Measurements from ENCODE around the gene MMP7.

The MMP7 gene

DNA sequence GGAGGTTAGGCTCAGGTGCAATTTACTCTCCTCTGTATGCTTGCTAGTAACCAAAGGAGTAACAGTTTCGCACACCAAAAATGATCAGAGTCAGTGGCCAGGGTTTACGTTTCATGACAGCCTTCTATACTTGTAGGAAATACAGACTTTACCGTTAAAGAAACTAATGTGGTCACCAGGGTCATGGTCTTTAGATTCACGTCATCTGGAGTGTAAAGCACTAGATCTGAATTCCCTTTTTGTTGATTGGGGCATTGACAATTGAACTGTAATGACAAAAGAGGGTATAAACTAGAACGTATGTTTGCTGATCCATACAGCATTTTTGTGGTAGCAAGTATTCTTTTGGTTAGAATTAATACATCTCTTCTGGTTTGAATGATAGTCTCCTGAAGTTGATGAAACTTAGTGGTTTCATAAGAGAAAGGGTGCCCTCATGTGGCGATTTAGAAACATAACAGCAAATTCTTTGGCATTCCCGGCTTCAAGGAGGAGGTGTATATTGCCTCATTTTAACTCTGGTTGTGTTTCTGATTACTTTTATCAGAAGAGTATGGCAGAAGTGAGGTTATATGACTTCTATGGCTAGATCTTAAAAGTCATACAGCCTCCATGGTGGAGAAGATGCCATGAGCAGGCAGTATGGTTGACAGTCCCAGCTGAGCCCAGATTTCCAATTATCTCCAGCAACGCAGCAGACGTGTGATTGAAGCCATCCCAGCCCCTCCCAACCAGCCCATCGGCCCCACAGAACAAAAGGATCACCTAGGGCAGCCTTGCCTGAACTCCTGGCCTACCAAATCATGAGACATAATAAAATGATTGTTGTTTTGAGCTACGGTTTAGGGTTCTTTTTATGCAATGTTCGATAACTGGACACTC, 35.1 kb downstream of the MMP7 start:
- peak in 2 of 3 donors; percentile 6 to 35 for DNase-seq (ENCODE audit: low read depth in 3 of 3, low spot score in 1 of 3)

DNA sequence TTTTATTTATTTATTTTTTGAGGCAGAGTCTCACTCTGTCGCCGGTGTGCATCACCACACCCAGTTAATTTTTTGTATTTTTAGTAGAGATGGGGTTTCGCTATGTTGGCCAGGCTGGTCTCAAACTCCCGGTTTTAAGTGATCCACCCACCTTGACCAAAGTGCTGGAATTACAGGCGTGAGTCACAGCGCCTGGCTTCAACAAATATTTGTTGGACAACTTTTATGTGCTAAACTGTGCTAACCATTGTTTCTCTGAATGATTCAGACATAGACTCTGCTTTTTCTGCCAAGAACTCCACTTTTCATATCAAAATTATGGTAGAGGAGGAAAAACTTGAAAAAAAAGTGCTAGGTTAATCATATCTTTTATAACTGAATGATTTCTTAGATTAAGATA, 36.3 kb downstream of the MMP7 start:
- DNase-seq (ENCODE audit: low read depth in 3 of 3, low spot score in 1 of 3) = no peak

DNA sequence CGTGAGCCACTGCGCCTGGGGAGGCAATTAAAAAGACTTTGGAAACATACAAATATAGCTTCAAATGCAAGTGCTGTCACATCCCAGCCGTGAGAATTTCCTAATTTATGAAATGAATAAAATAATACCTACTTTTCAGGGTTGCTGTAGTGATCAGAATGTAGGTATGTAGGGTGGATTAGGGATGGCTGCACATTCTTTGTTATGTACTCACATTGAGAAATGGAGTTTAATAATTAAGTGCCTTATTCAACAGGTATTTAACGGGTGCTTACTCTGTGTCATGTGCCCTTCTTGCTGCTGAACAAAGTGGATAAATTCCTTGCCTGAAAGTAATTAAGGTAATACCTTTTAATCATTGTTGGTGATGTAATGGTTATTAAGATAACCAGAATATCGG, 37.0 kb downstream of the MMP7 start:
- DNase-seq (ENCODE audit: low read depth in 3 of 3, low spot score in 1 of 3) = no peak

DNA sequence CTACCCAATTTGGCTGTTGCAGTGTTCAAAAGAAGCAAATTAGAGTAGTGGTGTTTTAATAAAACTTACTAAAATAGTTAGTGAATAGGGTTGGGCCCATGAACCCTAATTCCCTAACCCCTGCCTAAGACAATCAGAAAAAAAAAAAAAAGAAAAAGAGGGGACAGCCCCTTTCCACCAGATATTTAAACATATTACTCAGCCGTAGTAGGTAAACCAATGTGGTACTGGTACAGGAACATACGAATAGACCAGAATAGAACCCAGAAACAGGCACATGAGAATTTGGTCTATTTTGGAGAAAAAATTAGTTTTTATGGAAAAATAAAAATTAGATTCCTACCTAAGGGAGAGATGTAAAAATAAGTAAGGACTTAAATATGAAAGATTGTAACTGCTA, 38.6 kb downstream of the MMP7 start:
- DNase-seq (ENCODE audit: low read depth in 3 of 3, low spot score in 1 of 3) = no peak

DNA sequence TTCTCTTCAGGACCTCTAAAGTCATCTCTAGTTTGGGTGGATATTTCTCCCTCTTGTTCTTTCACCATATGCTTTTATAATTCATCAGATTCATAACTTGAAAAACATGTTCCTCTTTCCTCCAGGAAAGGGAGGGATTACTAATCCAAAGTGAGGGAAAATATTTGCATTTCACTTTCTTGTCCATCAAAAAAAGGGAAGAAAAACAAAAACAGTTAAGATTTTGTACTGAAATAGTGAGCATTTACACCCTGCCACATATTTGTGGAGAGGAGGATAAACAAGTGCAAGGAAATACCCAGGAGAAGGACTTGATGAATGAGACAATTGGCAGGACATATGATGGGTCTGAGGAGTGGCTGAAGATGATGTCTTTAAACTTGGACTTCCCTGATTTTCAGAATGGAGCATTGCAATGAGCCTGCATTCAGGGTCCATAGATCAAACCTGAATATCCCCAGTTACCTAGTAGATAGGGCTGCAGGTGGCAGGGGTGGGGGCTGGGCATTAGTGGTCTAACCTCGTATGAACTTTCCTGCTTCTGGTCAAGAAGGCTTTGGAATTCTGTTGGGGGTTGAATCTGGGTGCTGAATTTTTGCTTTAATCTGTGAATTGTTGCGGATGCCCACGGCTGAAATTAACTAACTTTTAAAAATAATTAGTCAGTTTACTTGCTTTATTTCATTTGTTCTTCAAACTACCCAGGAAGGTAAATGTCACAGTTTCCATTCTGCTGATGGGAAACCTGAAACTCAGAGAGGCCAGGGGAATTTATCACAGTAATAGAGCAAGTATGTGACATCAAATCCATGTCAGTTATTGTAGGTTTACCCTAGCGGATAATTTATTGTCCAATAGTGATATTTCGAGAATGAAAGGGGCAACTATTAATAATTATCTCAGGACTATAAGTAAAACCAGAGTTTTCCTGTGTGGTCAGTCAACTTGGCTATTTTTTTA, 41.1 kb downstream of the MMP7 start:
- DNase-seq (ENCODE audit: low read depth in 3 of 3, low spot score in 1 of 3) = no peak

DNA sequence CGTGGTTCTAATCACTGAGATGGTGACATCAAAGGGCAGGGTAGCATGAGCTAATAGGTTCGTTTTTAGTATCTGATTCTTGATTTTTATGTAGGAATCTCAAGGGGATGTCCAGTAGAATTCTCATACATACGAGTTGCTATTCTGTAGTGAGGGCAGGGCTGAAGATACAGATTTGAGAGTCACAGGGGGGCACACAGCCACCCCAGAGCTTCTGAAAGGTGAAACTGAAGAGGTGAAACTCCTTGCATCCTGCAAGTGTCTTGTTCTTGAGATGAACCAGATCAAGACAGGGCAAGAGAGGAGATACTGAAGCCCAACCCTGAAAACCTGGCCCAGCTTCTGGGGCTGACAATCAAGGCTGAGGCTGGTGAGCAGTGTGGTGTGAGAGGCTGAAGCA, 42.3 kb downstream of the MMP7 start:
- DNase-seq (ENCODE audit: low read depth in 3 of 3, low spot score in 1 of 3) = no peak

DNA sequence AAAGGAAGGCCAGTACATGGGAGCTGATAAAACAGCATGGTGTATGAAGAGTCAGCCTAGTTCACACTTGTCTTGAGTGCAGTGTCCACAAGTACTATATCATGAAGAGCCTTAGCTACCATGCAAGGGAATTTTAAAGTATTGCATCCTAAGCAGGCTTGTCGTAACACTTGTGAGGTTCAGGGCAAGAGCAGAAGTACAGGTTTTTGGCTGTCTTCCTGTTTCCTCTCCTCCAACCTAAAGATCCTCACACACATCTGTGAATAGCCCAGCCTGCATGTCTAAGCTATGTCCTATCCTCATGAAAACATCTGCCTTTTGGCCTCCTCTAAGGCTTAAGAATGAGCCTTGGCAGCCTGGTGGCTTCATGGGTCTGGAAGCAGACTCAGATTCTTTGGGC, 43.3 kb downstream of the MMP7 start:
- no peak for DNase-seq (ENCODE audit: low read depth in 3 of 3, low spot score in 1 of 3)

DNA sequence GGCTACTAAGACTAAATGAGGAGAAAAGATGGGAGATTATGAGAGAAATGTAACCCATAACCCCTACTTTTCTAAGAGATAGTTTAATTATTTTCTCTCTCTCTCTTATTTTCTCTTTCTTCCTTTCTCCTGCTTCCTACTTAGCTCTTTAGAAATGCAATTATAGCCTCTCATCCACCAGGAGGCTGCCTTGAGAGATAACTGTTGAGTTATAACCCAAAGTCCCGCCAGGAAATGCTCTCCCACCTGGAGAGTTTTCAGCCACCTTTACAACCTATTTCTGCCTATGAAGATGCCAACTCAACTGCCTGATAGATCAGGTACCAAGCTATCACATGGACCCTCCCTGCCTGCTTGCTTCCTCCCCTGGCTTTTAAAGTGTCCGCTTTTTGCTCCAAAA, 44.0 kb downstream of the MMP7 start:
- no peak for DNase-seq (ENCODE audit: low read depth in 3 of 3, low spot score in 1 of 3)

DNA sequence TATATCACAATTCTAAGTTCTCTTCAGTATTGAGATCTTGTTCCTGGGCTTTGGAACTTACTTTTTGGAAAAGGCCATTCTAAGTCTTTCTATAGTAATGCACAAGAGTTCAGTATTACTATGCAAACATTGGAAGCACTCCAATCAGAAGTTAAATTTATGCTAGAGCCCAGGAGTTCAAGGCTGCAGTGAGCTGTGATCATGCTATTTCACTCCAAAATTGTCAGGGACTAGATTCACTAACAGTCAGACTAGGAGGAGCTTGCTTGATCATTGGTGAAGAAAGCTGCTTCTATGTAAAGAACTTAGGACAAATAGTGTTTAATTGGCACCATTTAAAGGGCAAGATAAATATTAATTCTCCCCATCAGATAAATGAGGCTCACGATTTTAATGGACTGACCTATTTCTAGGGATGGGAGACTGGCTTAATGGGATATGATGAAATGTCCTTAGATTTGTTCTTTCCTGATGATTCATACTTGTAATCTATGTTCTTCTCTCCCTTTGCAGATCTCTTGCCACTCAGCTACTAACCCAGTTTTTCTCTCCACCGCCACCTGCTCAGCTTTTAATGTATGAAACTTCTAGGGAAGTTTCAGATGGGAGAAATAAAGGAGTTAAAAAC, 45.3 kb downstream of the MMP7 start:
- no peak for DNase-seq (ENCODE audit: low read depth in 3 of 3, low spot score in 1 of 3)

DNA sequence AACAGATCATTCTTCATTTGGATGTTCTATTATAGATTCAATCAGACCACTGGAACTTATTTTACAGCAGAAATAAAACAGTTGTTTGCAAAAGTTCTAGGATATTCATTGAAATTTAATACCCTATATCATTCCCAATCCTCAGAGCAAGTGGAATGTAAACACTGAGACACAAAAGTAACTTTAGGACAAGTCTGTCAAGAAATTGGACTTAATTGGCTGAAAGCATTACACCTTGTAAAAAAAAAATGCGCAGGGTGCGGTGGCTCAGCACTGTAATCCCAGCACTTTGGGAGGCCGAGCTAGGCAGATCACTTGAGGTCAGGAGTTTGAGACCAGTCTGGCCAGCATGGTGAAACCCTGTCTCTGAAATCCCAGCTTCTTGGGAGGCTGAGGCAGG, 48.1 kb downstream of the MMP7 start:
- DNase-seq (ENCODE audit: low read depth in 3 of 3, low spot score in 1 of 3) = no peak

DNA sequence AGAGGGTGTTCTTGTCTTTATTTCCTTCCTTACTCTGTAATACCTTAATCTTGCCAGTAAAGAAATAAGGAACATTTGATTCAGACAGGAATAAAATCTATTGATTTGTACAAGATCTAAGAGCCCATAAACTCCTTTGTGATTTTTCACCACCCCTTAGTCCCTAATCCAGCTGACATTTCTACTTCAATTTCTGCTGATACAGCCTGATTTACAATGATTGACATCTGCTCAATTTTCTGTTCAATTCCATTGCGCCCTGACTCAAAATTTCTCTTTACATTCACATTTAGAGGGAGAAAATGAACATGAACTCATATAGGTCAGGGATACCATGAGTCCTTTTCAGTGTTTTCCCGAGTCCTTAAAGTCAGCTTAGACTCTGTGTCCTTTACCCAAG, 50.8 kb downstream of the MMP7 start:
- DNase-seq (ENCODE audit: low read depth in 3 of 3, low spot score in 1 of 3) = no peak

DNA sequence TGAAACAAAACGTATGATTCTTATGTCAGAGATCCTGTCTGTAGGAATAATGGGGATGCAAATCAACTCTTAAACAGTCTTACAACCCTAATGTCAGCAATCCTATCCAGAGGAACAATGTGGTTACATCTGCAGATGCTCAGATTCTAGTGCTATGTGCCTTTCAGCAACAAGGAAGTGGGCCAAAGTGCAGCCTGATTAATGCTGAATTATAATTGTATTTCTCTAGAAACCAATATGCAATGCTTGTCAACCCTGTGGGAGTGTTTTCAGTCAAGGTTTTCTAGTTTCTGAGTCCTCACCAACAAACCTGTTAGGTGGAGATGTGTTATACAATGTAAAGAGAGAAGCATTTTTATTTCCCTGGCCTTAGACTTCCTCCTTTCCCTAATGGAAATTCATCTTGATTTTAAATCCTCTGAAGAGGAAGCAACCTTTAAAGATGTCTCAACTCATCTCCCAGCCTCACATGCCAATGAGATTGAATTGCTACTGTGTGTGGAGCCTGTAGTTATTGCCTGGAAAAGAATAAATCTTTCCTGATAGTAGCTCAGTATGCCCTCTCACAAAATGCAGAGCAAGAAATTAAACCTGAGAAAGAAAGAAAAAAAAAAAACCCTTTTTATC, 51.8 kb downstream of the MMP7 start:
- DNase-seq (ENCODE audit: low read depth in 3 of 3, low spot score in 1 of 3) = no peak

DNA sequence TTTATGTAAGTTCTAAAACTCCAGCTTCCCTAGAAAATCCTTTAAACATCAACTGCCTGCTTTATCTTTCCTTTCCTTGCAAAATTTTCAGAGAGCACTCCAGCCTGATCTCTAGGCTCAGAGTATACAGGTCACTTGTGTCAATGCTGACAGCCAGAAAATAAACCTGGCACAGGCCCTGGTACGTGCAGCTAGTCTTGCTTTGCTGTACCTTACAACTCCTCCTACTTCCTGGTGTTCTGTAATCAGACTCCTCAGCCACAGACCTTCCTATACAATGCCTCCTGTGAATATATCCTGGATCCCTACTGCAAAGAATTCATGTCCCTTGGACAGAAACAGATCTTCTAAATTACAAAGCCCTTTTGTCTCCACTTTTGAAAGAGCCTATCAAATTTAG, 53.7 kb downstream of the MMP7 start:
- DNase-seq (ENCODE audit: low read depth in 3 of 3, low spot score in 1 of 3) = no peak

DNA sequence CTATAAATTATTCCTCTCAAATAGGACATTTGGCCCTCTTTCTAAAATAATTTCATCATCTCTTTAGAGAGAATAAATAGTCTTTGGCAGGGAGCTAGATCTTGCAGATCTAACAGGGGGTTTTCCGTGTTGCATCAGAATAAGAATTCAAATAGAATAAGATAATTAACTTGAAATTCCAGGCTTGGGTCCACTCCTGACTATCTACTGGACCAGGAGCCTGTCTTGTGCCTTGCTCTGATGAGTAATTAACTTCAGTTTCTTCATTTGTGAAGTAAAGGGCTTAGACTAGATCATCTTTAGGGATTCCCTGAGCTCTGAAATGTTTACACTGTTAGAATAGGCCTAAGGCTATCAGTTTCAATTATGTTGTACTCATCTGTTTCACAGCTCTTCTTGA, 54.5 kb downstream of the MMP7 start:
- no peak for DNase-seq (ENCODE audit: low read depth in 3 of 3, low spot score in 1 of 3)

DNA sequence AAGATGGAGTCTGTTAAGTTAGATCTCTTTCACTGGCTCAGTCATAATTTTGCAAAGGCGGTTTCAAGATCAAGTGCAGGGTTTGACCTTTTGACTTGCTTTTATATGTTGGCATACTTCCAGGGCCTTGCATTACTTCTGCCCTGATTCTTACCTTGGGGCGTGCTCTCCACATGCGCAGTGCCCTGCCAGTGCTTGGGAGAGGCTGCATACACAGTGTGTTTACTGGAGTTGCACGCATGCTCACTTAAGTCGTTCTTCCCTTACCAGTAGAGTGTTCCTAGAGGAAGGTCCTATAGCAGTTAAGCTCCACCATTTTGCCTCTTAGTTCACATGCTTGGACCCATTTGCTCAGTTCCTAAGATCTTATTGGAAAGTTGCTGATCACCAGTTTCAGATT, 57.0 kb downstream of the MMP7 start:
- no peak for DNase-seq (ENCODE audit: low read depth in 3 of 3, low spot score in 1 of 3)

DNA sequence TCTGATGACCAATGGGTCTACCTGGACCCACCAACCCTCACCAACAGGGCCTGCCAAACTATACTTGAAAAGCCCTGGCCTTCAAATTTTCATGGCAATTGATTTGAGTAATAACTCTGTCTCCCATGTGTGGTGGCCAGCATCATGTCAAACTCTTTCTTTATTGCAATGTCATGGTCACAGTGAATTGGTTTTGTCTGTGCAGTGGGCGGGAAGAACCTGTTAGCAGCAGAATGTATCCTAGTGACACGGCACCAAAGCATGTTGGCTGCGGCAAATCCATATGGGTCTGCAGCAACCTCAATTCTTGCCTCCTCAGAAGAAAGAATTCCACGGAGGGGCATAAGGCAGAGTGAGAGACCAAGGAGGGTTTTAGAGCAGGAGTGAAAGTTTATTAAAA, 58.4 kb downstream of the MMP7 start:
- no peak for DNase-seq (ENCODE audit: low read depth in 3 of 3, low spot score in 1 of 3)

DNA sequence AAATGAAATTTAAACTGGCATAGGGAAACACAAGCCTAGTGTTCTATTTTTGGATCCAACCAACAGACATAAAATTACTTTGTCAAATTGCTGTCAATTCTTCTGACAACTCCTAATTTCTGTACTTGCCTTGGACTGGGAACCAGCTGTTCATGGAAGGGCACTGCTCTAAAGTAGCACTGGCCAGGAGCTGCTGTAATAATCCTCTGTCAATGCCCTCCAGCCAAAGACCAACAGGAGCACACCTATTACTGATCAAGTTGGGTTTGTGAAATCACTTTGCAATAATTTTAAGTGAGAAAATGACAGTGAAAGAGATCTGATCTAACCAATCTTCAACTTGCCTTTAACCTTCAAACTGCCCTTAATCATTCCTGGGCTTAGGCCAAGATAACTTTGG, 59.1 kb downstream of the MMP7 start:
- DNase-seq (ENCODE audit: low read depth in 3 of 3, low spot score in 1 of 3) = no peak

All from stimulated activated CD4-positive, alpha-beta T cell treated with anti-CD3 and anti-CD28 coated beads, TNF-alpha, amount 100 ng/mL, for 1 hour (primary cell).